ENCODE results near the gene OXA1L.

GRCh38 chr14:22778084-22778483 lies 11.6 kb downstream of the OXA1L start:
- TF ChIP-seq, protein P1, sequence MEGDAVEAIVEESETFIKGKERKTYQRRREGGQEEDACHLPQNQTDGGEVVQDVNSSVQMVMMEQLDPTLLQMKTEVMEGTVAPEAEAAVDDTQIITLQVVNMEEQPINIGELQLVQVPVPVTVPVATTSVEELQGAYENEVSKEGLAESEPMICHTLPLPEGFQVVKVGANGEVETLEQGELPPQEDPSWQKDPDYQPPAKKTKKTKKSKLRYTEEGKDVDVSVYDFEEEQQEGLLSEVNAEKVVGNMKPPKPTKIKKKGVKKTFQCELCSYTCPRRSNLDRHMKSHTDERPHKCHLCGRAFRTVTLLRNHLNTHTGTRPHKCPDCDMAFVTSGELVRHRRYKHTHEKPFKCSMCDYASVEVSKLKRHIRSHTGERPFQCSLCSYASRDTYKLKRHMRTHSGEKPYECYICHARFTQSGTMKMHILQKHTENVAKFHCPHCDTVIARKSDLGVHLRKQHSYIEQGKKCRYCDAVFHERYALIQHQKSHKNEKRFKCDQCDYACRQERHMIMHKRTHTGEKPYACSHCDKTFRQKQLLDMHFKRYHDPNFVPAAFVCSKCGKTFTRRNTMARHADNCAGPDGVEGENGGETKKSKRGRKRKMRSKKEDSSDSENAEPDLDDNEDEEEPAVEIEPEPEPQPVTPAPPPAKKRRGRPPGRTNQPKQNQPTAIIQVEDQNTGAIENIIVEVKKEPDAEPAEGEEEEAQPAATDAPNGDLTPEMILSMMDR (IDR thresholded peaks at IDR 0.05), result no peak
- TF ChIP-seq EZH2 (IDR thresholded peaks at IDR 0.05), result no peak

Measured in neural progenitor cell (in vitro differentiated cells).